Measurements from ENCODE around the gene SLC25A36.

SLC25A36 gene

GRCh38 chr3:140941434-140942220 lies at the start of gene SLC25A36:
Gene SLC25A36, plus strand, starts transcription at chr3:140941836. Its CDS starts 219 bp downstream, at chr3:140942055.
- FAIRE-seq = no peak

- no peak for FAIRE-seq
Observed at GRCh38 chr3:140896997-140897396, 44.6 kb upstream of the SLC25A36 start.

GRCh38 chr3:140898340-140899180 lies 43.1 kb upstream of the SLC25A36 start:
- FAIRE-seq = no peak

GRCh38 chr3:140899363-140899762 lies 42.3 kb upstream of the SLC25A36 start:
- FAIRE-seq = no peak

GRCh38 chr3:140902791-140903190 lies 38.8 kb upstream of the SLC25A36 start:
- FAIRE-seq = no peak

GRCh38 chr3:140903196-140903595 lies 38.4 kb upstream of the SLC25A36 start:
- no peak for FAIRE-seq

GRCh38 chr3:140904521-140904920 lies 37.1 kb upstream of the SLC25A36 start:
- FAIRE-seq = no peak

- no peak for FAIRE-seq
Observed at GRCh38 chr3:140905559-140905958, 36.1 kb upstream of the SLC25A36 start.

- FAIRE-seq = no peak
Observed at GRCh38 chr3:140906785-140907184, 34.9 kb upstream of the SLC25A36 start.

GRCh38 chr3:140910860-140911259 lies 30.8 kb upstream of the SLC25A36 start:
- FAIRE-seq = no peak

- FAIRE-seq = no peak
Observed at GRCh38 chr3:140911822-140912221, 29.8 kb upstream of the SLC25A36 start.

GRCh38 chr3:140913728-140914127 lies 27.9 kb upstream of the SLC25A36 start:
- FAIRE-seq = no peak

- no peak for FAIRE-seq
Observed at GRCh38 chr3:140914384-140914945, 27.2 kb upstream of the SLC25A36 start.

- FAIRE-seq = no peak
Observed at GRCh38 chr3:140916603-140917002, 25.0 kb upstream of the SLC25A36 start.

GRCh38 chr3:140917772-140918171 lies 23.9 kb upstream of the SLC25A36 start:
- no peak for FAIRE-seq

GRCh38 chr3:140920029-140920428 lies 21.6 kb upstream of the SLC25A36 start:
- FAIRE-seq = no peak

- no peak for FAIRE-seq
Observed at GRCh38 chr3:140922634-140923033, 19.0 kb upstream of the SLC25A36 start.

GRCh38 chr3:140924097-140924873 lies 17.4 kb upstream of the SLC25A36 start:
- no peak for FAIRE-seq

- no peak for FAIRE-seq
Observed at GRCh38 chr3:140927279-140928069, 14.2 kb upstream of the SLC25A36 start.

- FAIRE-seq = no peak
Observed at GRCh38 chr3:140929446-140929845, 12.2 kb upstream of the SLC25A36 start.

- FAIRE-seq = no peak
Observed at GRCh38 chr3:140931016-140931454, 10.6 kb upstream of the SLC25A36 start.

GRCh38 chr3:140931801-140932200 lies 9.8 kb upstream of the SLC25A36 start:
- FAIRE-seq = no peak
